NCI-H187 (cell line): ENCODE results near the gene FARSB.

Experiments
- DNase-seq, 2 experiments: peaks; one replicate each; lab custom pipeline; 2025; lab: John Stamatoyannopoulos, UW

Gene FARSB

GRCh38 chr2:222548992-222549391 lies 106.9 kb downstream of the FARSB start:
- DNase-seq = no peak

- DNase-seq = no peak
These were observed 108.8 kb downstream of the FARSB start for GRCh38 chr2:222547083-222547482.

GRCh38 chr2:222545823-222546795 lies 109.8 kb downstream of the FARSB start:
- no peak for DNase-seq

GRCh38 chr2:222544661-222545060 lies 111.2 kb downstream of the FARSB start:
- no peak for DNase-seq

- DNase-seq = no peak
These were observed 117.4 kb downstream of the FARSB start for GRCh38 chr2:222538535-222538934.

GRCh38 chr2:222535477-222535876 lies 120.4 kb downstream of the FARSB start:
- no peak for DNase-seq

GRCh38 chr2:222532315-222532714 lies 123.6 kb downstream of the FARSB start:
- DNase-seq = no peak

- no peak for DNase-seq
These were observed 129.2 kb downstream of the FARSB start for GRCh38 chr2:222526480-222527277.

GRCh38 chr2:222525811-222526210 lies 130.1 kb downstream of the FARSB start:
- no peak for DNase-seq

- no peak for DNase-seq
These were observed 131.9 kb downstream of the FARSB start for GRCh38 chr2:222523783-222524544.

GRCh38 chr2:222522082-222522481 lies 133.8 kb downstream of the FARSB start:
- no peak for DNase-seq

GRCh38 chr2:222521099-222521498 lies 134.8 kb downstream of the FARSB start:
- DNase-seq = no peak
